Activated B cell treated with CpG ODN at 0.5 μM for 24 hours (primary cell): ENCODE results near the gene ZMYND10. TPM values are rescaled to one million over a fixed set of nuclear protein-coding genes. Genes with fewer than 3 reads are reported as not detected.

Source experiments
- ATAC-seq: fragments of 200-7000 bp; cut with Tn5 transposase; one replicate; pipeline ENCODE4 v1.10.0; 2021; ENCODE audit warnings: low read depth, mild to moderate bottlenecking, moderate library complexity
- CTCF ChIA-PET: fragments of 350-600 bp; sonication (Branson Sonifier 250); formaldehyde crosslinking; loops from one replicate; lab custom pipeline; 2021; ENCODE audit warnings: antibody characterized with exemption; lab: Charles Lee
- POLR2A ChIA-PET: fragments of 350-600 bp; sonication (Branson Sonifier 250); formaldehyde crosslinking; loops from one replicate; lab custom pipeline; 2021; ENCODE audit warnings: antibody characterized with exemption; lab: Charles Lee
- DNase-seq: peaks from one replicate; pipeline ENCODE4 v3.0.0; 2022
- H3K27ac Mint-ChIP-seq: one replicate; pipeline ENCODE4 v1.8.0; 2020; ENCODE audit warnings: mixed read lengths
- H3K27me3 Mint-ChIP-seq: one replicate; pipeline ENCODE4 v1.8.0; 2021; ENCODE audit warnings: mixed read lengths
- H3K36me3 Mint-ChIP-seq: one replicate; pipeline ENCODE4 v1.8.0; 2021; ENCODE audit warnings: low read depth, mixed read lengths
- H3K4me1 Mint-ChIP-seq: one replicate; pipeline ENCODE4 v1.8.0; 2021; ENCODE audit warnings: mixed read lengths
- H3K4me3 Mint-ChIP-seq: one replicate; pipeline ENCODE4 v1.8.0; 2020; ENCODE audit warnings: mild to moderate bottlenecking, mixed read lengths
- H3K9me3 Mint-ChIP-seq: one replicate; pipeline ENCODE4 v1.8.0; 2020; ENCODE audit warnings: mixed read lengths
- CTCF ChIP-seq: fragments of 200-600 bp; IDR thresholded peaks from one replicate; pipeline ENCODE4 v1.8.0; 2022; ENCODE audit warnings: antibody characterized with exemption, mild to moderate bottlenecking
- intact Hi-C: fragments of 100-400 bp; cut with micrococcal nuclease; formaldehyde crosslinking; loops from one replicate; pipeline ENCODE4 v1.15.1; 2024
- total RNA-seq: library from RNA; stranded (reverse); gene quantifications from 2 replicates; pipeline ENCODE4 v1.2.3, GENCODE V29; 2022

ZMYND10 gene
- total RNA-seq, 1 donor from 2014 or later, result 0.64 TPM

GRCh38 chr3:50331364-50331907 is 14.1 kb downstream of the ZMYND10 start:
- intact Hi-C loops, result no loop called here
- no peak for TF ChIP-seq CTCF
- H3K4me3 Mint-ChIP-seq, result no peak overlapping the region
- H3K27ac Mint-ChIP-seq, result no peak overlapping the region
- no peak for DNase-seq
- ChIA-PET CTCF (interaction anchor here (0.9 kb wide), 1 partner anchor 8 kb away, joined by 3 read pairs; no protein-coding TSS in a partner anchor), POLR2A (no interaction called here)
- peaks cover 48% of the 10 kb centered on the region for H3K36me3 Mint-ChIP-seq
- peaks cover 47% of the 10 kb centered on the region for H3K4me1 Mint-ChIP-seq
- no peaks in the 10 kb centered on the region for H3K9me3 Mint-ChIP-seq
- ATAC-seq, result no peak
- no peaks in the 10 kb centered on the region for H3K27me3 Mint-ChIP-seq

- peaks cover 39% of the 10 kb centered on the region for H3K4me1 Mint-ChIP-seq
Measured at GRCh38 chr3:50330330-50330729, 15.2 kb downstream of the ZMYND10 start.

GRCh38 chr3:50327943-50328691 is 17.4 kb downstream of the ZMYND10 start, which contains the start of gene TUSC2:
TSS of gene TUSC2 (minus strand) at chr3:50328223. CDS start at chr3:50328099, 124 bp downstream.
- Mint-ChIP-seq H3K4me3 (peak within 1 kb of the TSS; percentile 92), H3K27me3 (no peaks in the 10 kb centered on the region), H3K9me3 (no peaks in the 10 kb centered on the region), H3K27ac (peak within 1 kb of the TSS; percentile 84), H3K36me3 (peaks cover 51% of the 10 kb centered on the region), H3K4me1 (peaks cover 25% of the 10 kb centered on the region)
- TF ChIP-seq CTCF, result no peak
- peak; percentile 96 for ATAC-seq
- intact Hi-C loops, result loop anchor here (1.0 to 2.0 kb wide), 3 partner anchors 9 to 91 kb away; partner anchors contain the start of genes GNAI2 and TMEM115
- peak; percentile 91 for DNase-seq
- POLR2A ChIA-PET, result interaction anchor here (0.6 to 9.7 kb wide), 13 partner anchors 10 to 399 kb away, joined by 3 to 167 read pairs (median 4); partner anchors contain the start of genes CYB561D2, HYAL3, MON1A and NAA80
- CTCF ChIA-PET, result interaction anchor here (1.2 kb wide), 1 partner anchor 9 kb away, joined by 4 read pairs; no protein-coding TSS in a partner anchor

More at GRCh38 chr3:50330330-50330729, 15.2 kb downstream of the ZMYND10 start:
- ChIA-PET POLR2A (no interaction called here), CTCF (no interaction called here)
- Mint-ChIP-seq H3K36me3 (peaks cover 53% of the 10 kb centered on the region), H3K27me3 (no peaks in the 10 kb centered on the region), H3K9me3 (no peaks in the 10 kb centered on the region), H3K27ac (no peak overlapping the region), H3K4me3 (no peak overlapping the region)
- ATAC-seq (no peak), DNase-seq (no peak)
- intact Hi-C loops, result no loop called here
- no peak for TF ChIP-seq CTCF

GRCh38 chr3:50327129-50327528 is 18.4 kb downstream of the ZMYND10 start:
- H3K9me3 Mint-ChIP-seq, result no peaks in the 10 kb centered on the region
- H3K36me3 Mint-ChIP-seq, result peaks cover 49% of the 10 kb centered on the region
- POLR2A ChIA-PET, result interaction anchor here (0.6 to 9.7 kb wide), 8 partner anchors 11 to 387 kb away, joined by 3 to 167 read pairs (median 4); partner anchors contain the start of genes CYB561D2, HYAL3, NAA80 and NPRL2
- no peak for TF ChIP-seq CTCF
- ATAC-seq (no peak), DNase-seq (no peak)
- peak overlapping the region; percentile 92 for H3K4me3 Mint-ChIP-seq
- peaks cover 25% of the 10 kb centered on the region for H3K4me1 Mint-ChIP-seq
- no peaks in the 10 kb centered on the region for H3K27me3 Mint-ChIP-seq
- peak overlapping the region; percentile 46 for H3K27ac Mint-ChIP-seq
- intact Hi-C loops, result no loop called here
- CTCF ChIA-PET, result no interaction called here

- Mint-ChIP-seq H3K27me3 (no peaks in the 10 kb centered on the region), H3K4me1 (peaks cover 25% of the 10 kb centered on the region), H3K36me3 (peaks cover 41% of the 10 kb centered on the region), H3K27ac (no peak overlapping the region), H3K9me3 (no peaks in the 10 kb centered on the region), H3K4me3 (peak overlapping the region; percentile 53)
- DNase-seq, result no peak
- TF ChIP-seq CTCF, result no peak
- no peak for ATAC-seq
- intact Hi-C loops, result no loop called here
- POLR2A ChIA-PET, result interaction anchor here (0.9 to 9.7 kb wide), 2 partner anchors 12 to 25 kb away, joined by 3 to 167 read pairs; partner anchors contain the start of genes CYB561D2, NPRL2 and RASSF1
- CTCF ChIA-PET, result no interaction called here
Measured at GRCh38 chr3:50326182-50326541, 19.4 kb downstream of the ZMYND10 start.
